Measurements from ENCODE around the gene CLCA4.
"Not testable (repeated sequence)": the region's sequence is repeated elsewhere in the genome, so short reads cannot be mapped to it uniquely, and the experiment has no call there.

CLCA4 gene

DNA sequence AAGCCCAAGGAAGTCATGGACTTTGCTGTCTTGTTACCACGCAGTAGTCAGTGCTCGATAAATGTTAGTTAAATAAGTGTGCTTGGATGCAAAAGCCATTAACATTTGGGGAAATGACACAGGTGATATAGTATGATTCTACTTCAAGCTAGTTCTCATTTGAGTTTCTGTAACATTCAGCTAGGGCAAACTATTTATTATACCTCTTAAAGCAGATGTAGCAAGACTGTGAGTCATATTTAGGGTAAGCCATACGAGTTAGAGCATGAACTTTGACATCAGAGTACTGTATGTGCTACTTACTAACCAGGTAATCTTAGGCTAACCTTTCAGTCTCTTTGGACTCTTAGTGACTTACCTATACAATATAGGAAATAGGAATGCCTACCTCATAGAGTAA lies 21.0 kb downstream of the CLCA4 start:
- H3K36me3 ChIP-seq (ENCODE audit: control insufficient read depth, insufficient read depth, low read length) = no peaks in the 10 kb centered on the region
- WGBS, 2 experiments (ENCODE audit: insufficient coverage in 2 of 2) = 100% methylated on average over 2 of the region's 3 CpGs; no CpG with 5 or more reads in 1 of the 2 experiments
- H3K4me3 ChIP-seq (ENCODE audit: extremely low read depth, insufficient read depth, low read length, poor library complexity, severe bottlenecking) = no peak overlapping the region
- no peaks in the 10 kb centered on the region for H3K9me3 ChIP-seq (ENCODE audit: control insufficient read depth, low read length)
- no peak overlapping the region for H3K27ac ChIP-seq (ENCODE audit: low read depth, low read length, severe bottlenecking)
- H3K4me1 ChIP-seq (ENCODE audit: control insufficient read depth, insufficient read depth, low read length, poor library complexity, severe bottlenecking) = no peaks in the 10 kb centered on the region

DNA sequence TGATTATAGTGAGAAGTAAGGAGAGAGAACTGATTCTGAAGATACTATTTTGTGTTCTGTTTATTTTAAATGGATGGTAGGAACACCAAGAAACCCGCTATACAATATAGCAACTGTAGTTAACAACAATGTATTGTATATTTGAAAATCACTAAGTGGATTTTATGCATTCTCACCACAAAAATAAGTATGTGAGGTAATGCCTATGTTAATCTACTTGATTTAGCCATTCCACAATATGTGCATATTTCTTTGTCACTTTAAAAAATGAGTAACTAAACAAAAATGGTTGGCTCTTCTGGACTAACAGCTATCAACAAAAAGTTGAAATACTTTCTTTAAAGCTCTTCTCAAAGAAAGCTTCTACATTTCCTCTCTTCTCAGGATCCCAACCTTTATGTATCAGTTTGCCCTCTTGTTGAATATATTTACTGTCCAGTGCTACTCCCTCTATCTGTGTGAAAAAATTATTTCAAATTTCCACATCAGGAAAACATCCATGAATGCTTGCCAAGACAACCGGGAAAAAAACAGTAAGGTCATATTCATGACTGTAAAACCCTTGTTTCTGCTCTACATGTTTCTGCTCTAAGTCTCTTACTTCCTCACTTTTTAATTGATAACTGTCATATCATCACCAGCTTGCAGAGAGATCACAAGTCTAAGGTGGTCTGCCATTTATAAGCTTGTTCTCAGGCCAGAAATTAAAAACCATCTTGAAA lies 27.0 kb downstream of the CLCA4 start:
- Histone ChIP-seq H3K27ac (ENCODE audit: low read depth, low read length, severe bottlenecking) (no peak overlapping the region), H3K36me3 (ENCODE audit: control insufficient read depth, insufficient read depth, low read length) (no peaks in the 10 kb centered on the region), H3K4me1 (ENCODE audit: control insufficient read depth, insufficient read depth, low read length, poor library complexity, severe bottlenecking) (no peaks in the 10 kb centered on the region), H3K4me3 (ENCODE audit: extremely low read depth, insufficient read depth, low read length, poor library complexity, severe bottlenecking) (no peak overlapping the region), H3K9me3 (ENCODE audit: control insufficient read depth, low read length) (no peaks in the 10 kb centered on the region)
- 83% methylated on average over 1 of the region's 2 CpGs; no CpG with 5 or more reads in 1 of the 2 experiments for WGBS, 2 experiments (ENCODE audit: insufficient coverage in 2 of 2)

GRCh38 chr1:86581231-86581630 lies 34.4 kb downstream of the CLCA4 start:
- H3K4me3 ChIP-seq (ENCODE audit: extremely low read depth, insufficient read depth, low read length, poor library complexity, severe bottlenecking) = no peak overlapping the region
- no peaks in the 10 kb centered on the region for H3K36me3 ChIP-seq (ENCODE audit: control insufficient read depth, insufficient read depth, low read length)
- H3K9me3 ChIP-seq (ENCODE audit: control insufficient read depth, low read length) = no peaks in the 10 kb centered on the region
- H3K4me1 ChIP-seq (ENCODE audit: control insufficient read depth, insufficient read depth, low read length, poor library complexity, severe bottlenecking) = no peaks in the 10 kb centered on the region
- H3K27ac ChIP-seq (ENCODE audit: low read depth, low read length, severe bottlenecking) = no peak overlapping the region
- WGBS, 2 experiments (ENCODE audit: insufficient coverage in 2 of 2) = 100% methylated on average over 1 of the region's 1 CpG; no CpG with 5 or more reads in 1 of the 2 experiments

DNA sequence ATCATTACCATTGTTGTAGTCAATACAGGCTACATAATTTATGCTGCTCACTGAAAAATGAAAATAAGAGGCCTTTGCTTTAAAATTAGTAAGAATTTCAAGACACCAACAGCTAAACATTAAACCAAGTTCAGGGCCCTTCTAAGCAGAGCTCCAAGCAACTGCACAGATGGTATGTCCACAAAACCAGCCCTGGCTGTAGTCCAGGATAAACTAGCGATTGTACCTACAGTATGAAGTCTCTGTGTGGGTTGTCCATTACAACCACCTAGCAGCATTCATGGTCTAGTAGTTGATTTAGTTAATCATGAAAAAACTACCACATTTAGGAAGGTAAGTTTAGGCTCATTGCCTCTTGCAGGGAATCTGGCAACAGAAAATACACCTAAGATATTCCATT lies 35.3 kb downstream of the CLCA4 start:
- no peaks in the 10 kb centered on the region for H3K9me3 ChIP-seq (ENCODE audit: control insufficient read depth, low read length)
- H3K4me3 ChIP-seq (ENCODE audit: extremely low read depth, insufficient read depth, low read length, poor library complexity, severe bottlenecking) = no peak overlapping the region
- 100% methylated on average over 1 of the region's 1 CpG; no CpG with 5 or more reads in 1 of the 2 experiments for WGBS, 2 experiments (ENCODE audit: insufficient coverage in 2 of 2)
- no peaks in the 10 kb centered on the region for H3K36me3 ChIP-seq (ENCODE audit: control insufficient read depth, insufficient read depth, low read length)
- H3K4me1 ChIP-seq (ENCODE audit: control insufficient read depth, insufficient read depth, low read length, poor library complexity, severe bottlenecking) = no peaks in the 10 kb centered on the region
- H3K27ac ChIP-seq (ENCODE audit: low read depth, low read length, severe bottlenecking) = no peak overlapping the region

DNA sequence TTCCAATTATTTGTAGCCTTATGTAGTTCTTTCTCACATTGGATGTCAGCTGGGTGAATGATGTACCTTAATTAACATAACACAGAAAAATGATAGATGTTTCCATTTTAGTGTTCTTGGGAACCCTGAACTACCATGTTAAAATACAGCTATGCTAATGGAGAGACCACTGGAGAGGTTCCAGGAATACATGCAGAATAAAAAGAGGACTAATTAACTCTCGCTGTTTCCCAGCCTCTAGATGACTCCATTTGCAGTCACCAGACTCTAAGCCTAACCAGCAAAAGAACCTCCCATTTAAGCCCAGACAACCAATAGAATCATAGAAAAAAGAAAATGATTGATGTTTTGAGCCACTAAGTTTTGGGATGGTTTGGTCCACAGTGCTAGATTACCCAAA lies 36.2 kb downstream of the CLCA4 start:
- WGBS, 2 experiments (ENCODE audit: insufficient coverage in 2 of 2) = no CpG with 5 or more reads among the region's 1 CpG
- Histone ChIP-seq H3K27ac (ENCODE audit: low read depth, low read length, severe bottlenecking) (no peak overlapping the region), H3K4me1 (ENCODE audit: control insufficient read depth, insufficient read depth, low read length, poor library complexity, severe bottlenecking) (no peaks in the 10 kb centered on the region)

DNA sequence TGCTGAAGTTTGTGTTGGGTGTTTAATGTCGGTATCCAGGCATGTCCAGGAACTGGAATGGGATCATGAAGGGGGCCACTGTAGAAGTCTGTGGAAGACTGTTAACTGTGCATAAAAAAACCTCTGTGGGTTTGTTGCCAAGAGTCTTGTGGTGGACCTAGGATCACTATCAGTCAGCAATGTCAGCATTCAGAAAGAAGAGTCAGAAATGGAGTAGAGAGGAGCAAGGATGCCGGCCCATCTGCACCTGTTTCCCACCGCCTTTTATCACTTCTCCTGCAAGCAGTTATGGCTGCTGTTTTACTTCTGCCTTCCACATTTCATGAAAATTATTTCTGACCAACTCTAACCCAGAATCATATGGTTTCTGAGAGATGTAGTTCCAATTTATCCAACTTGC lies 36.7 kb downstream of the CLCA4 start:
- Histone ChIP-seq H3K4me3 (ENCODE audit: extremely low read depth, insufficient read depth, low read length, poor library complexity, severe bottlenecking) (no peak overlapping the region), H3K4me1 (ENCODE audit: control insufficient read depth, insufficient read depth, low read length, poor library complexity, severe bottlenecking) (no peaks in the 10 kb centered on the region), H3K36me3 (ENCODE audit: control insufficient read depth, insufficient read depth, low read length) (no peaks in the 10 kb centered on the region), H3K9me3 (ENCODE audit: control insufficient read depth, low read length) (no peaks in the 10 kb centered on the region), H3K27ac (ENCODE audit: low read depth, low read length, severe bottlenecking) (no peak overlapping the region)
- WGBS, 2 experiments (ENCODE audit: insufficient coverage in 2 of 2) = 86 to 92% methylated on average over 1 to 3 of the region's 3 CpGs

More for the DNA sequence above, 36.2 kb downstream of the CLCA4 start:
- no peak overlapping the region for H3K4me3 ChIP-seq (ENCODE audit: extremely low read depth, insufficient read depth, low read length, poor library complexity, severe bottlenecking)
- H3K36me3 ChIP-seq (ENCODE audit: control insufficient read depth, insufficient read depth, low read length) = no peaks in the 10 kb centered on the region
- H3K9me3 ChIP-seq (ENCODE audit: control insufficient read depth, low read length) = no peaks in the 10 kb centered on the region

GRCh38 chr1:86594284-86594770 lies 47.4 kb downstream of the CLCA4 start:
- no peaks in the 10 kb centered on the region for H3K36me3 ChIP-seq (ENCODE audit: control insufficient read depth, insufficient read depth, low read length)
- no peak overlapping the region for H3K4me3 ChIP-seq (ENCODE audit: extremely low read depth, insufficient read depth, low read length, poor library complexity, severe bottlenecking)
- no peaks in the 10 kb centered on the region for H3K4me1 ChIP-seq (ENCODE audit: control insufficient read depth, insufficient read depth, low read length, poor library complexity, severe bottlenecking)

GRCh38 chr1:86596224-86596623 lies 49.3 kb downstream of the CLCA4 start:
- no peaks in the 10 kb centered on the region for H3K4me1 ChIP-seq (ENCODE audit: control insufficient read depth, insufficient read depth, low read length, poor library complexity, severe bottlenecking)
- 100% methylated on average over 2 of the region's 2 CpGs; no CpG with 5 or more reads in 1 of the 2 experiments for WGBS, 2 experiments (ENCODE audit: insufficient coverage in 2 of 2)
- no peaks in the 10 kb centered on the region for H3K36me3 ChIP-seq (ENCODE audit: control insufficient read depth, insufficient read depth, low read length)
- H3K27ac ChIP-seq (ENCODE audit: low read depth, low read length, severe bottlenecking) = no peak overlapping the region
- no peak overlapping the region for H3K4me3 ChIP-seq (ENCODE audit: extremely low read depth, insufficient read depth, low read length, poor library complexity, severe bottlenecking)
- no peaks in the 10 kb centered on the region for H3K9me3 ChIP-seq (ENCODE audit: control insufficient read depth, low read length)

More at GRCh38 chr1:86594284-86594770, 47.4 kb downstream of the CLCA4 start:
- Histone ChIP-seq H3K27ac (ENCODE audit: low read depth, low read length, severe bottlenecking) (no peak overlapping the region), H3K9me3 (ENCODE audit: control insufficient read depth, low read length) (no peaks in the 10 kb centered on the region)

GRCh38 chr1:86596741-86597290 lies 49.9 kb downstream of the CLCA4 start:
- H3K27ac ChIP-seq (ENCODE audit: low read depth, low read length, severe bottlenecking) = no peak overlapping the region
- no peaks in the 10 kb centered on the region for H3K36me3 ChIP-seq (ENCODE audit: control insufficient read depth, insufficient read depth, low read length)
- H3K9me3 ChIP-seq (ENCODE audit: control insufficient read depth, low read length) = no peaks in the 10 kb centered on the region
- no peaks in the 10 kb centered on the region for H3K4me1 ChIP-seq (ENCODE audit: control insufficient read depth, insufficient read depth, low read length, poor library complexity, severe bottlenecking)
- 94 to 100% methylated on average over 1 to 2 of the region's 3 CpGs for WGBS, 2 experiments (ENCODE audit: insufficient coverage in 2 of 2)
- no peak overlapping the region for H3K4me3 ChIP-seq (ENCODE audit: extremely low read depth, insufficient read depth, low read length, poor library complexity, severe bottlenecking)

GRCh38 chr1:86606080-86606479 lies 59.2 kb downstream of the CLCA4 start:
- H3K27ac ChIP-seq (ENCODE audit: low read depth, low read length, severe bottlenecking); H3K4me1 ChIP-seq (ENCODE audit: control insufficient read depth, insufficient read depth, low read length, poor library complexity, severe bottlenecking); H3K9me3 ChIP-seq (ENCODE audit: control insufficient read depth, low read length); H3K36me3 ChIP-seq (ENCODE audit: control insufficient read depth, insufficient read depth, low read length); H3K4me3 ChIP-seq (ENCODE audit: extremely low read depth, insufficient read depth, low read length, poor library complexity, severe bottlenecking): not testable (repeated sequence)
- no CpG with 5 or more reads among the region's 2 CpGs for WGBS, 2 experiments (ENCODE audit: insufficient coverage in 2 of 2)

DNA sequence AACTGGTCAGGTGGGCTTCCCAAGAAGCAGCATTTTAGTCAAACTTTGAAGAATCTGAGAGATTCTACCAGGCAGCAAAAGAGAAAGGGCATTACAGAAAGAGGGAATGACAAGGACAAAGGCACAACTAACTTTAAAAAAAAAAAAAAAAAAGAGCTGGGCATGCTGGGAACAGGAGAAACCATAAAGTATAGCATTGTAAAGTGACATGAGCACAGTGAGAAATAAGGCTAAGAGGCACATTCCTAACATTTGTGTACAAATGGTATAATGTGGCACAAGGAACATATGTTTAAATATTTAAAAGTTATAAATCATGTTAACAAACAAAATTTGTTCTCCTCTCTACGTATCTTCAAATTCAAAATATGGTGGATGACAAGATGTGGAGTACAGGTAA lies 69.6 kb downstream of the CLCA4 start:
- Histone ChIP-seq H3K27ac (ENCODE audit: low read depth, low read length, severe bottlenecking) (no peak overlapping the region), H3K4me1 (ENCODE audit: control insufficient read depth, insufficient read depth, low read length, poor library complexity, severe bottlenecking) (no peaks in the 10 kb centered on the region)
- WGBS, 2 experiments (ENCODE audit: insufficient coverage in 2 of 2) = no CpG with 5 or more reads among the region's 1 CpG

More for the DNA sequence above, 69.6 kb downstream of the CLCA4 start:
- no peak overlapping the region for H3K4me3 ChIP-seq (ENCODE audit: extremely low read depth, insufficient read depth, low read length, poor library complexity, severe bottlenecking)
- H3K36me3 ChIP-seq (ENCODE audit: control insufficient read depth, insufficient read depth, low read length) = no peaks in the 10 kb centered on the region
- H3K9me3 ChIP-seq (ENCODE audit: control insufficient read depth, low read length) = no peaks in the 10 kb centered on the region
